ENCODE measurements around the gene MPST.

The MPST gene

DNA sequence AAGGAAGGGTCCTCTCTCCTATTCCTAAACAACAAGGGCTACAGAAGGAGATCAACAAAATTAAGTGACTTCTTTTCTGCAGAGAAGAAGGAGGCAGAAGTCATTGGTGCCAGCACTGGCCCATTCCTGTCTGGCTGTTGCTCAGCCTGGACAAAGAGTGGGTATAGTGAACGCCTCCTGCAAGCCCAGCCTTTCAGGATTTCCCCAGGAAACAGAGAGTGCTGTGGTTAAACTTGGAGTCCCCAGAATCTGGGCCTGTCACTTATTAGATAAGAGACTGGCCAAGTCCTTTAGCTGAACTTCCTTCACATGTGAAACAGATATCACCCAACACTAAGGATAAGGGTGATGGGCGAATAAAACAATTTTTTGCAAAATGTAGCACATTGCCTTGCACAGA lies 11.2 kb upstream of the MPST start:
- TF ChIP-seq EZH2phosphoT487 (IDR thresholded peaks at IDR 0.05; ENCODE audit: borderline replicate concordance), result no peak
- TF ChIP-seq, protein P1, sequence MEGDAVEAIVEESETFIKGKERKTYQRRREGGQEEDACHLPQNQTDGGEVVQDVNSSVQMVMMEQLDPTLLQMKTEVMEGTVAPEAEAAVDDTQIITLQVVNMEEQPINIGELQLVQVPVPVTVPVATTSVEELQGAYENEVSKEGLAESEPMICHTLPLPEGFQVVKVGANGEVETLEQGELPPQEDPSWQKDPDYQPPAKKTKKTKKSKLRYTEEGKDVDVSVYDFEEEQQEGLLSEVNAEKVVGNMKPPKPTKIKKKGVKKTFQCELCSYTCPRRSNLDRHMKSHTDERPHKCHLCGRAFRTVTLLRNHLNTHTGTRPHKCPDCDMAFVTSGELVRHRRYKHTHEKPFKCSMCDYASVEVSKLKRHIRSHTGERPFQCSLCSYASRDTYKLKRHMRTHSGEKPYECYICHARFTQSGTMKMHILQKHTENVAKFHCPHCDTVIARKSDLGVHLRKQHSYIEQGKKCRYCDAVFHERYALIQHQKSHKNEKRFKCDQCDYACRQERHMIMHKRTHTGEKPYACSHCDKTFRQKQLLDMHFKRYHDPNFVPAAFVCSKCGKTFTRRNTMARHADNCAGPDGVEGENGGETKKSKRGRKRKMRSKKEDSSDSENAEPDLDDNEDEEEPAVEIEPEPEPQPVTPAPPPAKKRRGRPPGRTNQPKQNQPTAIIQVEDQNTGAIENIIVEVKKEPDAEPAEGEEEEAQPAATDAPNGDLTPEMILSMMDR (conservative IDR thresholded peaks at IDR 0.05; ENCODE audit: low read length), result no peak
- no peaks in the 10 kb centered on the region for H3K9me2 ChIP-seq (replicated peaks; ENCODE audit: low read depth, low read length)
- H3K4me1 ChIP-seq (ENCODE audit: insufficient read depth, low read length, poor library complexity, severe bottlenecking), result peaks cover 20% of the 10 kb centered on the region
- H4K20me1 ChIP-seq (ENCODE audit: insufficient read depth, low read length, poor library complexity, severe bottlenecking), result no peaks in the 10 kb centered on the region
- H2AFZ ChIP-seq (ENCODE audit: low read length), result no peak overlapping the region
- H3K9me3 ChIP-seq (ENCODE audit: insufficient read depth, low read depth, low read length), result no peaks in the 10 kb centered on the region
- H3K9ac ChIP-seq (ENCODE audit: low read depth, low read length, poor library complexity, severe bottlenecking), result no peak overlapping the region
- H3K79me2 ChIP-seq (ENCODE audit: insufficient read depth, low read length), result no peaks in the 10 kb centered on the region
- no peaks in the 10 kb centered on the region for H3F3A ChIP-seq (ENCODE audit: low read depth)
- no peaks in the 10 kb centered on the region for H3K36me3 ChIP-seq (ENCODE audit: insufficient read depth, low read length)
- H3K4me3 ChIP-seq (ENCODE audit: low read length, poor library complexity, severe bottlenecking), result no peak overlapping the region
- H3K4me2 ChIP-seq (ENCODE audit: low read depth, low read length, poor library complexity, severe bottlenecking), result peak overlapping the region; percentile 33
- no peaks in the 10 kb centered on the region for H3K27me3 ChIP-seq (ENCODE audit: insufficient read depth, low read length, poor library complexity, severe bottlenecking)

GRCh38 chr22:37009490-37009889 lies 10.1 kb upstream of the MPST start:
- TF ChIP-seq, protein P1 (conservative IDR thresholded peaks at IDR 0.05; ENCODE audit: low read length), result no peak
- TF ChIP-seq EZH2phosphoT487 (IDR thresholded peaks at IDR 0.05; ENCODE audit: borderline replicate concordance), result no peak
- Histone ChIP-seq H3K79me2 (ENCODE audit: insufficient read depth, low read length) (no peaks in the 10 kb centered on the region), H4K20me1 (ENCODE audit: insufficient read depth, low read length, poor library complexity, severe bottlenecking) (no peaks in the 10 kb centered on the region), H3K4me1 (ENCODE audit: insufficient read depth, low read length, poor library complexity, severe bottlenecking) (peaks cover 20% of the 10 kb centered on the region), H3F3A (ENCODE audit: low read depth) (no peaks in the 10 kb centered on the region), H3K4me3 (ENCODE audit: low read length, poor library complexity, severe bottlenecking) (no peak overlapping the region), H3K9me2 (replicated peaks; ENCODE audit: low read depth, low read length) (no peaks in the 10 kb centered on the region), H3K9ac (ENCODE audit: low read depth, low read length, poor library complexity, severe bottlenecking) (no peak overlapping the region), H3K27me3 (ENCODE audit: insufficient read depth, low read length, poor library complexity, severe bottlenecking) (no peaks in the 10 kb centered on the region), H3K36me3 (ENCODE audit: insufficient read depth, low read length) (no peaks in the 10 kb centered on the region), H3K9me3 (ENCODE audit: insufficient read depth, low read depth, low read length) (no peaks in the 10 kb centered on the region), H3K4me2 (ENCODE audit: low read depth, low read length, poor library complexity, severe bottlenecking) (no peak overlapping the region), H2AFZ (ENCODE audit: low read length) (no peak overlapping the region)

DNA sequence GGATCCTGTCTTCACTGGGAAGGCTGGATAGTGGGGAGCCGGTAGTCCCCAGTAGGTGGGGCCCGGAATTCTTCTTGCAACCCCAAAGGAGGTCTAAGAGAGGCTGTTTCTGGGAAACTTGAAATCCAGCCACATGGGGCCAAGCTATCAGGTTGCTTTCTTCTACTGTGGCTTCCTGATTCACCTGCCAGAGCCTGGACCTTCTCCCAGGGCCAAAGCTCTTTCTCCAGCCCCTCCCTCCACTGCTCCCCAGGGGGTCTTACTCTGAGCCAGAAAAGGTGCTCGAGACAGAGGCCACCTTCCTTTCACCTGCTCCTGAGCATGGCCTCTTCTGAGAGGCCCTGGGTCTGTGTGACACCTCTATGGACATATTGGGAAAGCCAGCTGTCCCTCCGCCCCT lies 9.4 kb upstream of the MPST start:
- H4K20me1 ChIP-seq (ENCODE audit: insufficient read depth, low read length, poor library complexity, severe bottlenecking), result no peaks in the 10 kb centered on the region
- no peaks in the 10 kb centered on the region for H3K36me3 ChIP-seq (ENCODE audit: insufficient read depth, low read length)
- no peak overlapping the region for H3K4me2 ChIP-seq (ENCODE audit: low read depth, low read length, poor library complexity, severe bottlenecking)
- no peak overlapping the region for H2AFZ ChIP-seq (ENCODE audit: low read length)
- H3F3A ChIP-seq (ENCODE audit: low read depth), result no peaks in the 10 kb centered on the region
- H3K27me3 ChIP-seq (ENCODE audit: insufficient read depth, low read length, poor library complexity, severe bottlenecking), result no peaks in the 10 kb centered on the region
- no peak overlapping the region for H3K4me3 ChIP-seq (ENCODE audit: low read length, poor library complexity, severe bottlenecking)
- TF ChIP-seq EZH2phosphoT487 (IDR thresholded peaks at IDR 0.05; ENCODE audit: borderline replicate concordance), result no peak
- H3K9me3 ChIP-seq (ENCODE audit: insufficient read depth, low read depth, low read length), result no peaks in the 10 kb centered on the region
- no peaks in the 10 kb centered on the region for H3K9me2 ChIP-seq (replicated peaks; ENCODE audit: low read depth, low read length)
- H3K79me2 ChIP-seq (ENCODE audit: insufficient read depth, low read length), result no peaks in the 10 kb centered on the region
- peaks cover 22% of the 10 kb centered on the region for H3K4me1 ChIP-seq (ENCODE audit: insufficient read depth, low read length, poor library complexity, severe bottlenecking)
- no peak overlapping the region for H3K9ac ChIP-seq (ENCODE audit: low read depth, low read length, poor library complexity, severe bottlenecking)

DNA sequence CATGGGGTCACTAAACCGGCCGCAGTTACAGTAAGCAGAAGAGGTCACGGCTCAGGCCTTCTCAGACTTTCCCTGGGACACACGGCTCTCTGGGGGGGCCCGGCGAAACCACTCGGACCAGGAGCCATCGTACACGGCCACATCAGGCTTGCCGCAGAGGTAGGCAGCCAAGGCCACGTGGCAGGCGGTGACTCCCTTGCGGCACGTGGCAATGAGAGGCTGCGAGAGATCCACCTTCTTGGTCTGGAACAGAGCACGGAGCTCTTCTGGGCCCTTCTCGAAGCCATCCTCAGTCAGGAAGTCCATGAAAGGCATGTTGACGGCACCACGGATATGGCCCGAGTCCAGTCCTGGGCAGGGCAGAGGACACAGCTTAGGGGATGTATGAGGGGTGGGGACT lies 8.6 kb upstream of the MPST start:
- no peaks in the 10 kb centered on the region for H3K9me2 ChIP-seq (replicated peaks; ENCODE audit: low read depth, low read length)
- H3K27me3 ChIP-seq (ENCODE audit: insufficient read depth, low read length, poor library complexity, severe bottlenecking), result no peaks in the 10 kb centered on the region
- no peak overlapping the region for H3K4me3 ChIP-seq (ENCODE audit: low read length, poor library complexity, severe bottlenecking)
- TF ChIP-seq, protein P1 (conservative IDR thresholded peaks at IDR 0.05; ENCODE audit: low read length), result no peak
- TF ChIP-seq EZH2phosphoT487 (IDR thresholded peaks at IDR 0.05; ENCODE audit: borderline replicate concordance), result no peak
- H3K36me3 ChIP-seq (ENCODE audit: insufficient read depth, low read length), result no peaks in the 10 kb centered on the region
- no peaks in the 10 kb centered on the region for H3F3A ChIP-seq (ENCODE audit: low read depth)
- H3K9me3 ChIP-seq (ENCODE audit: insufficient read depth, low read depth, low read length), result no peaks in the 10 kb centered on the region
- peaks cover under 1% of the 10 kb centered on the region; the same call in 1 of the 2 replicates for H3K79me2 ChIP-seq (ENCODE audit: insufficient read depth, low read length)
- no peak overlapping the region for H2AFZ ChIP-seq (ENCODE audit: low read length)
- H4K20me1 ChIP-seq (ENCODE audit: insufficient read depth, low read length, poor library complexity, severe bottlenecking), result no peaks in the 10 kb centered on the region
- no peak overlapping the region for H3K9ac ChIP-seq (ENCODE audit: low read depth, low read length, poor library complexity, severe bottlenecking)
- H3K4me1 ChIP-seq (ENCODE audit: insufficient read depth, low read length, poor library complexity, severe bottlenecking), result peaks cover 25% of the 10 kb centered on the region
- no peak overlapping the region for H3K4me2 ChIP-seq (ENCODE audit: low read depth, low read length, poor library complexity, severe bottlenecking)

Measured in Loucy (cell line).